GM12801 (cell line): ENCODE measurements around the gene CADM2.

Experiments used
- CTCF ChIP-seq: IDR thresholded peaks from one replicate; pipeline ENCODE4 v1.5.1; 2011; ENCODE audit warnings: control low read depth; ENCODE audit not compliant: insufficient read length; ENCODE audit errors: extremely low read depth

CADM2 gene

GRCh38 chr3:85853805-85854204 is 895.0 kb downstream of the CADM2 start:
- TF ChIP-seq CTCF = no peak

GRCh38 chr3:85862893-85863455 is 904.2 kb downstream of the CADM2 start:
- no peak for TF ChIP-seq CTCF

- TF ChIP-seq CTCF = no peak
Observed at GRCh38 chr3:85864896-85865295, 906.1 kb downstream of the CADM2 start.

GRCh38 chr3:85867072-85867471 is 908.3 kb downstream of the CADM2 start:
- TF ChIP-seq CTCF = no peak

GRCh38 chr3:85875589-85875988 is 916.8 kb downstream of the CADM2 start:
- no peak for TF ChIP-seq CTCF

GRCh38 chr3:85877631-85878030 is 918.8 kb downstream of the CADM2 start:
- no peak for TF ChIP-seq CTCF

- no peak for TF ChIP-seq CTCF
Observed at GRCh38 chr3:85881833-85882393, 923.1 kb downstream of the CADM2 start.

GRCh38 chr3:85890043-85890555 is 931.3 kb downstream of the CADM2 start:
- TF ChIP-seq CTCF = no peak
